NCI-H1105 (cell line): ENCODE data around the gene NEURL1.
"Not testable (repeated sequence)": the region's sequence is repeated elsewhere in the genome, so short reads cannot be mapped to it uniquely, and the experiment has no call there.

Experiments used
- DNase-seq: peaks from one replicate; lab custom pipeline; 2025; lab: John Stamatoyannopoulos, UW

The NEURL1 gene

DNA sequence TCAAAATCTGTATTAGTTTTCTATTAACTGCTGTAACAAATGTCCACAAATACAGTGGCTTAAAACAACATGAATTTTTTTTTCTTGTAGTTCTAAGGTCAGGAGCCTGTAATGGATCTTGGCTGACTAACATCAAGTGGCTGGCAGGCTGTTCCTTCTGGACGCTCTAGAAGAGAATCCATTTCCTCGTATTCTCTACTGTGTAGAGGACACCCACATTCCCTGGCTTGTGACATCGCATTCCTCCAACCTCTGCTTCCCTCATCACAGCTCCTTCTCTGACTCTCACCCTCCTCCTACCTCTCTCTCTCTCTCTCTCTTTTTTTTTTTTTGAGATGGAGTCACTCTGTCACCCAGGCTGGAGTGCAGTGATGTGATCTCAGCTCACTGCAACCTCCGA lies 30.0 kb upstream of the NEURL1 start:
- no peak for DNase-seq

DNA sequence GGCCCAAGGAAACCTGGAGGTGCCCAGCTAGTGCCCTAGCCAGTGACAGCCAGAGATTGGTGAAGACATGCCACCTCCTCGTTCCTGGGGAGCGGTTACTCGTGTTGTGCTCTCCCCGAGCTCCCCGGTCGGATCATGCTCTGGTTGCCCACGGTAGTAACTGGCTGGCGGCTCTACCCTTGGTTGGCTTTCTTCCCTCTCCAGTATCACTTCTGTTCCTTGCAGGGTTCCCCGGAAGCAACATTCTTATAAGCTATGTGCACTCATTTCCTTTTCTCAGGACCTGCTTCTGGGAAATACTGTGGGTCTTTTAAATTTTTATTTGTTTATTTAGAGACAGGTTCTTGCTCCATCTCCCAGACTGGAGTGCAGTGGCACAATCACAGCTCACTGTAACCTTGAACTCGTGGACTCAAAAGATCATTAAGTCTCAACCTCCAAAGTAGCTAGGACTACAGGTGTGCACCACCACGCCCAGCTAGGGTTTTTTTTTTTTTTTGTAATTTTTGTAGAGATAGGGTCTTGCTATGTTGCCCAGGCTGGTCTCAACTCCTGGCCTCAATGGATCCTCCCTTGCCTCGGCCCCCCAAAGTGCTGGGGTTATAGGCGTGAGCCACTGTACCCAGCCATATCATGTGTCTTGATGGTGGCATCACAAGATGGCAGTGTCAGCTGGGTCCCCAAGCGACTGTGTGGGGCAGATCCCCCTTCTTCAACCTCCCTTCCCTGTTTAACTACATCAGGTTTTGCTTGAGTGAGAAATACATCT lies 27.9 kb upstream of the NEURL1 start:
- no peak for DNase-seq

DNA sequence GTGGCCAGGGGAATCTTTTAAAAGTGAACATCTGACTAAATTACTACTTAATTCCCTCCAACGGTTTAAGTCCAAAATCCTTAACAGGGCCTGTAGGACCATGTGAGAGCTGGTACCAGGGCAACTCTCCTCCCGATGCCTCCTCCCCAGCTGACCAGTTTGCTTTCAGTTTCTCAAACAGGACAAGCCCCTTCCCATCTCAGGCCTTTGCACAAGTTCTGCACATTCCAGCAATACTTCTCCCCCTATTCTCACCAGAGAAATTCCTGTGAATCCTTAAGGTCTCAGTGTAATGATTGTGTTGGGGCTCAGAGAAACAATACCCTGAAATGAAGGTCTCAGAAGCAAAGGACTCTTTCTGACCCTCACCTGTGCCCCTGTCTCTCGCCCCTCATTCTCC lies 26.8 kb upstream of the NEURL1 start:
- DNase-seq: no peak

DNA sequence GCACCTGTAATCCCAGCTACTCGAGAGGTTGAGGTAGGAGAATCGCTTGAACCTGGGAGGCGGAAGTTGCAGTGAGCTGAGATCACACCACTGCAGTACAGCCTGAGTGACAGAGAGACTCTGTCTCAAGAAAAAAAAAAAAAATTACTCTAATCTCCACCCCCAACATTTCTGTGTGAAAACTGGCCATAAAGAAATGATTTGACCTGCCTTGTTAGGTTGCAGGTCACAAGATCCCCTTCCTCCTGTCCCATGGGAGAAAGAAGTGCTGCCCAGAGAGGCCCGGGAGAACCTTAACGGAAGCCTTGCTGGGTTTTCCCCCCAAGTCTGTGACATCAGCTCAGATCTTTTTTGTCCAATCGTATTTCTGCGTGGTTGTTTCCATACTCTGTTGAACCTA lies 26.1 kb upstream of the NEURL1 start:
- DNase-seq: no peak

DNA sequence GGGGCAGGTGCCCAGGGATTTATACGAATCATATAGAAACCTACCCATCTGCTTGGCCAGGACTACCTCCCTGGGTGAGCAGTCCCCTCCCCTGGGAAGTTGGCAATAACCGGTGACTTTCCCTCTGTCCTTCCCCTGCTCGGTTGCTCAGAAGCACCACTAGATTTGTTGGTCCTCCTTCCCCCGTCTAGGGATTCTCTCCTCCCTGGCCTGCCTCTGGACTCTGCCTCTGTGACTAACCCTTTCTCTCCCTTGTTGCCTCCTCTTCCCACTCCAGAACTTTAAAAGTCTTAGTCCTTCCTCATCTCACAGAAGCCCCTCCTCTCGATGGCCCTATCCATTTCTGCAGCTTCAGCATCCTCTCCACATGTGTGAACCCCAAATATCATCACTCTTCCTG lies 24.3 kb upstream of the NEURL1 start:
- no peak for DNase-seq

DNA sequence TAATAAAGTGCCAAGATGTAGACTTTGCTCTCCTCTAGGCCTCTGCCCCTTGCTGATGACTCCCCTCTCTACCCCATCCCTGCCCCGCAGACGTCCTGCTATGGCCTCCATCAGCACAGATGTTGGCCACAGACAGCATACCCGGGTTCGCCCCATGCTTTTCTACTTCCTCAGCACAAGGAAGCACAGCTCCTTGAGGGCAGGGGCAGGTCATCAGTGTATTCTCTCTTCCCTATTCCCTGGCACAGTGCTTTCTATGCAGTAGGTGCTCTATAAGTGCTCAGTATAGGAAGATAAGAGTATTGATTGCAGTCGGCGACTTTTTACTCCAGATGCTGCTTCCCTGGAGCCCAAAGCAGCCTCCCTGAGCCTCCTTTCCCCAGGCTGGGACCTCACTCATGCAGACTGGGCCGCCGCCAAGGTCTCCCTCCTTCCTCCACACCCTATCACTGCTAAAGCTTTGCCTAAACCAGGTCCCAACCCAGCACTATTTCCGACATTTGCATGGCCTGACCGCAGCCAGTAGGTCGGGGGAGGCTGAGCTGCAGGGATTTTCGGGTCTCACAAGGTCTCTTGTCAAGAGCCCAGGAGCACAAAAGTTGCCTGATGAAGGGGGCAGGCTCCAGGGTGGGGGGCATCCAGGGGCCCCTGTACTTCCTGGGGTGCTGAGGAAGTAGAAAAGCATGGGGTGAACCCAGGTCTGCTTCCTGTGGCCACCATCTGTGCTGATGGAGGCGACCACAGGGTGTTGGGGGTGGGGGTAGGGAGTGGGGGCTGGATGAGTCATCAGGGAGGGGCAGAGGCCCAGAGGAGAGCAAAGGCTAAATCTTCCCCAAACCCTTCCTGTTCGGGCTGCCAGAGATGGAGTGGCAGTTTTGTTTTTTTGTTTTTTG lies 22.5 kb upstream of the NEURL1 start:
- DNase-seq: no peak

DNA sequence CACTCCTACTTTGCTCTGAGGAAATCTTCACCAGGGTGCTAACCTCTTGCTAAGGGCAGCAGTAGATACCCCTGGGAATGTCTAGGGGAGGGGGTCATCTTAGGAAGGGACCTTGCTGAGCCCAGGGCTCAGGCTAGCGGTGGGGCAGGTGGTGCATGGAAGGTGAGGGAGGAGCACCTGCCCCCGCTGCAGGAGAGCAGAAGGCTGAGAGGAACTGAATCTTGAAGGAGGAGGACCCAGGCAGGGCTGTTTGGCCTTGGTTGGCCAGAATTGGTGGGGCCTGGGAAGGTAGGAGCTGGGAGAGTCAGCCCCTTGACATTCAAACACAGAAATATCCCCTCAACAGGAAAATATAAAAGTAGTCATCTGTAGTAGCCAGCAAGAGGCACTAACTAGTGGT lies 21.5 kb upstream of the NEURL1 start:
- DNase-seq: no peak

DNA sequence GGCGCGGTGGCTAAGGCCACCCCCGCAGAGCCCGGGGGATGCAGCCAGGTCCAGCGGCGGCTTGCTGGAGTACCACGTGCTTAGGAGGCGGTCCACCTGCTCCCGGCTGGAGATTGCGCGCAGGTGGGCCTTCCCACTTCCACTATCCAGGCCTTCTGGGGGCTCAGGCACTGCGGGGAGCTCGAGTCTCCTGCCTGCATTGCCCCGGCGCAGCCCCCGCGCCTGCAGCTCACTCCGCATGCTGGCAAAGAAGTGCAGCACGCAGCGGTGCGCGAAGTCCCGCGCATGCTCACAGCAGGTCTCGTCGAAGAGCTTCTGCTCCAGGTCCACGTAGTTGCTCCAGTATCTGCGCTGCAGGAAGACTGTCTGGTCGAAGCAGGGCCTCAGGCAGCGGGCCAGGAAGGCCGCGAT lies 20.2 kb upstream of the NEURL1 start:
- DNase-seq: no peak

DNA sequence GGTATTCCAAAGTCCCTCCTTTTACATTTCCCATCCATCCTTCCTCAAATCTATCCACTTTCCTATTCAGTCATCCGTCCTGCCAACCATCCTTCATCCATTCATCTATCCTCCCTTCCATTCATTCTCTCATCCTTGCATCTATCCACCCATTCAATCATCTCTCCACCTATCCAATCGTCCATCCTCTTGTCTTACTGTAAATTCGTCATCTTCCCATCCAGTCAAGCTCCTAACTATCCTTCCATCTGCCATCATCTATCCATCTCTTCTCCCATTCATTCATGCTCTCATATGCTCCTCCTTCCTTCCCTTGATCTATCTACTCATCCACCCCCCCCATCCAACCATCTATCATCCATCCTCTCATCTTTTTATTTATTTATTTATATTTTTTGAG lies 19.4 kb upstream of the NEURL1 start:
- DNase-seq: no peak

DNA sequence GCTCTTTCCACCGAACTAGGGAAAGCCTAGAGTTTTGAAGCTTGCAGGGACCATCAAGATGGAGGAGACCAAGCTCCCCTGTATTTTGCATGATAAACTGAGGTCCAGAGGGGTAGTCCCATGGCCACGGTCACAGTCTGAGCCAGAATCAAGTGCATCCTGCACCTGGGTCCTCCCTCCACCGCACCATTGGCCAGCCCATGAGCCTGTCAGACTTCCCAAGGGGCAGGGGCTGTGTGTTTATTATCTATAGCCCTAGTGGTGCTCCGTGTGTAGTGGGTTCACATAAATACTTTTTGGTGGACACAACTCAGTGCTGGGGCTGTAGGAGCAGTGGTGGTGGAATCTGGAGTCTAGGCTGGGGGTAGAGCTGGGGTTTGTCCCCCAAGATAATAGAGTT lies 18.1 kb upstream of the NEURL1 start:
- DNase-seq: no peak

DNA sequence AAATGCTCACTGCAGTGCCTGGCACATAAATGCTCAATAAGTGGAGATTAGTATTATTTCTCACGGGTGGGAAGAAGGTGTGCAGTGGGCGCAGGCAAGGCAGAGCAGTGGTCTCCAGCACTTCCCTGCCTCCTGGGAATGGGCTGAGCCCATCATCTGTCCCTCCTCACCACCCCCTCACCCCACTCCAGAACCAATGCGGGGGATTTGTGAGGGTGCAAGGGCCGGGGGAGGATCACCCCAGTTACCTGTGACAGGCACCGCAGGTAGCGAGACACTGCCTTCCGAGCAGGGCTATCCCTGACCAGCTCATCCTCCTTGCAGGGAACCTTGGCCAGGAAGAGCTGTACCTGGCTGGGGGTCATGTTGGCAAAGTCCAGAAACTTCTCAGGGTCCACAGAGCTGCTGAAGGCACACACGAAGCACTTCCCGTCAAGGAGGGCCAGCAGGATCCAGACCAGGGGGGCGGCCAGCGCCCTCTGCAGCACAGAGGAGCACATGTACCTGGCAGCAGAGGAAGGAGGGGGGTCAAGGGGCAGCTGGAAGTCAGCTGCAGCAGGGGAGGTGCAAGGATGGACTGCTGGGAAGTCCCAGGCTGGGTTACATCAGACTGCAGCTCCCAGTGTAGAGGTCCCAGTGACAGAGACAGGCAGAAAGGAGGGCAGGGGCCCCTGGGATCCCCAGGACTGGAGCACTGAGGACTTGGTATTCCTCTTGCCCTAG lies 17.3 kb upstream of the NEURL1 start:
- DNase-seq: no peak

DNA sequence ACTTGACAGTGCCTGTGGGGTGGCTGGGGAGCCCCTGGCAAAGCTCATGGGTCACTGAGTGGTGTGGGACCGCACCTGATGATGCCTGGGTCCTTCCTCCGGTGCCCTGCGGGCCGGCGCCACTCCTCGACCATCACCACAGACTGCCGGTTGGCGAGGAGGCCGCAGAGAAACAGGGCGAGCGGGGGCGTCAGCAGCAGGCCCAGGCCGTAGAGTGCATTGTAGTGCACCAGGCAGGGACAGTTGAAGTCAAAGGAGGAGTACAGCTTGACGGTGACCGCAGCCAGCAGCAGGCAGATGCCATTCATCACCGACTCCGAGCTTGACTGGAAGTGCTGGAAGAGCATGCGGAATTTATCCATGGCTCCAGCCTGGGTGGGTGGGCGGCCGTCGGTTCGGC lies 14.8 kb upstream of the NEURL1 start:
- DNase-seq: no peak

DNA sequence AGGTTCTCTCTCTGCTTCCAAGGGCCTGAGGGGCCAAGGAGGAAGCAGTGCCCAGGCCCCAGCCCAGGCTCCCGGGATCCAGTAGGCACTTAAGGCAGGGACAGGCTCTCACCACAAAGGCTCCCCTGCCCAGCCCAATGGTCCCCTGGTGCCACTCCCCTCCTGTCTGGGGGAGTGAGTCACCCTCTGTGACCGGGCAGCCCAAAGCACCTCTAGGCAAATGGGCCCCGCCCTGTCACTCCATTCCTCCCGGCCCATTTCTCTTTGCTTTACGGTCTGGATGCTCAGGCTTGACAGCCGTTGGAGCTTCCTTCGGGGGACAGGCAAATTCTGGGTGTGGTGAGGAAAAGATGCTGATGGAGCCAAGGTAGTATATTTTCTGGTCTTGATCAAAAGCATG lies 14.4 kb upstream of the NEURL1 start, which contains the start of gene CALHM3:
TSS of gene CALHM3 (minus strand) at position 106 of the 400 bp plus-strand sequence. CDS start 208 bp downstream, outside the sequence.
- no peak for DNase-seq

DNA sequence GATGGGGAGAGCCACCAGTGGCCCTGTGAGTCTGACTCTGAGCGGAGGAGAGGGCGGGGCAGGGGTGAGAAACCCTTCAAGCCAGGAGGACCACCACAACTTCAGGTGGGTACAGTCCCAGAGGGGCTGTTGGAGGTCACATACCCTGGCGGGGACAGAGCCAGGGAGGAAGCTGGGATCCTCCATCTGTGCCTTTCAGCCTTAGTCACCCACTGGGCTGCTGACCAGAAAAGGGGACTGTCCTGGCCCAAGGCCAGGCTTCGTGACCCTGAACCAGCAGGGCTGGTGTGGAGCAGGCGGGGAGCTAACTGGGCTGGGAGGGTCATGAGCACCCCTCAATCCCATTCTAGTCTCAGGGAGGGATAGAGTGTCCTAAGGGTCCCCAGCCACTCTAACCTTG lies 13.0 kb upstream of the NEURL1 start:
- DNase-seq: no peak

DNA sequence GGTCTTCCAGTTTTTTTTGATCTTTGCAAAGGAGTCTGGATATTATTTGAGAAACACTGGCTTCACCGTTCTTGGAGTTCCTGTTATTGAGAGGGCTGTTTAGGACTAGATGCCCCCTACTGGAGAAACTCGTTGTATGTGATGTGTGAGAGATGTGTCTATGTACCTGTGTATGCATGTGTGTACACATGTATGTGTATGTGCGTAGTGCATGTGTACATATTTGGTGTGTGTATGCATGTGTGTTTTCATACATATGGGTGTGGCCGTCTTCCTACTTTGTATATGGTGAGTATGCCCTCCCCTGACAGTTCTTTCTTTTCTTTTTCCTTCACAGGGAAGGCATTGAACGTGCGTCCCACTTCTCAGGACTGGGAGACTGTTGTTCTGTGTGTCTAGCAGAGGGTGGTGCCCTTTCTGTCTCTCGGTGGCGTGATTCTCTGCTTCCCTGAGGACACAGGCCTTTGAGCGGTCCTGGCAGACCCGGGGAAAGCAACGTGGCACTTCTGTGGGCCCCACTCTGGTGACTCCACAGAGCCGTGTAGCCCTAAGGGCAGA lies 11.5 kb upstream of the NEURL1 start:
- DNase-seq: no peak

DNA sequence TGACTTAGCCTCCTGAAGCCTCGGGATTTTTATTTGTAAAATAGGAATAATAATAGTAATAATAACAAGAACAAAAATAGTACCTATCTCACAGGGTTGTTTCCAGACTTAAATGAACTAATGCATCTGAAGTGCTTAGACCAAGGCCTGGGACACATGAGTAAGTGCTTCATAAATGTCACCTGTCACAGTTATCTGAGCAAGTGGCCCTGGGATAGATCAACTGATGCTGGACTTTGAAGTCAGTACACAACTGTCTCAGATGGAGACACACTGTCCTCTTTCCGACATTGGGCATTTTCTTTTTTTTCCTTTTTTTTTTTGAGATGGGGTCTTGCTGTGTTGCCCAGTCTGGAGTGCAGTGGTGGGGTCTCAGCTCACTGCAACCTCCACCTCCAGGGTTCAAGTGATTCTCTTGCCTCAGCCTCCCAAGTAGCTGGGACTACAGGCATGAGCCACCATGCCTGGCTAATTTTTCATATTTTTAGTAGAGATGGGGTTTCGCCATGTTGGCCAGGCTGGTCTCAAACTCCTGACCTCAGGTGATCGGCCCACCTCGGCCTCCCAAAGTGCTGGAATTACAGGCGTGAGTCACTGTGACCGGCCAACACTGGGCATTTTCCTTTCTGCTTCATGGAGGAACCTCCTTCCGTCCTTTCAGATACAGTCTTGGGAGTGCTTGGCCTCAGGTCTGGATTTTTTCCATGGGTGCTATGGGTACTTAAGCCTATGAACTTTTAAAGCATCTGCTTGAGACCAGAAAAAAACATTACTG lies 6.7 kb upstream of the NEURL1 start:
- not testable (repeated sequence) for DNase-seq

DNA sequence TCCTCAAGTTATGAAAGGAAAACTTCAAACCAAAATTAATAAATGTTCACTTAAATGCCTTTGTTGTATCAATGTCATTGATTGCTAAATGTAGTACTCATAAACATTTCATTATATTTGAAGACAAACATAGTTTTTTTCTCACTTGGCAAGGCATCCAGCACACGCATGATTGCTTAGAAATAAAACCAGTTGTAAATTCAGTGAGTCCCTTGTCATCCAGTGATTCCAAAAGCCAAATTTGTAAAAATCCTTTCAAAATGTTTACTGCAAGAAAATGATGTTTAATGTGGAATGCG lies 6.1 kb upstream of the NEURL1 start:
- DNase-seq: no peak

DNA sequence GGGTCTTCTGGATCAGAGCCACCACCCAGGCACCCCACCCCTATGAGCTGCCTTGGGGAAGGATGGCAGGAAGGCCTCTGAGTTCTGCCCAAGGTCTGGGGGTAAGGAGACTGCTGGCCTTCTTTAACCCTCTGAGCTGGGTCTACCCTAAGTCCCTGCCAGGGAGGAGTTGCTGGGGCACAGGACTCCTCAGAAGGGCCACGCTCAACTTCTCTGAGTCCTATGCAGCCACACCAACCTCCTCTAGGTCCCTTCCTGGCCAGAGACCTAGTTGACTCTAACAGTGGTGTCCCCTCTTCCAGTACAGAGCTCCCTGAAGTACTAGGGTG lies 2.6 kb upstream of the NEURL1 start:
- DNase-seq: no peak

DNA sequence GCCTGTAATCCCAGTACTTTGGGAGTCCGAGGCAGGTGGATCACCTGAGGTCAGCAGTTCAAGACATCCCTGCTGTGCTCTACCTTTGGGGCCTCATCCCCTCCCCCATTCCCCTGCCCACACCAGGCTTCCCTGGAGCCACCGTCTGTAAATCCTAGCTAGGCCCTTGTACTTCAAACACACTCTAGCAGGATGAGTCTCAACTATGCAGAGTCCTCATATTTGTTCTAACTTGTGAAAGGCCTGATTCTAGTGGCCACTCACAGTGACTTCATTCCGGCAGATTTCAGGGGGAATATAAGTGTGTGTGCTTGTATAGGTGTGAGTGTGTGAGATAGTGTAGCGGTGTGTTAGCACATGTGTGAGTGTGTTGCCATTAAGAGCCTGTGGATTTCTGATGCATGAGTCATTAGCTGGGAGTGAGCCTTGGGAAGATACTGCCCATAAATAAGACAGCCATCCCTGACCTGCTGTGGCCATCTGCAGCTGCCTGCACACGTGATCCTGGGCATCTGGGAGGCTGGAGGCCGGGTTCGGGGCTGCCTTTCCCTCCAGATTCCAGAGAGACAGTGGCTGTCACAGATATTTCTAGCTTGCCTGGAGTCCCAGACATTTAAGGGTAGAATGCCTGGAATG lies 1.7 kb upstream of the NEURL1 start:
- DNase-seq: no peak

DNA sequence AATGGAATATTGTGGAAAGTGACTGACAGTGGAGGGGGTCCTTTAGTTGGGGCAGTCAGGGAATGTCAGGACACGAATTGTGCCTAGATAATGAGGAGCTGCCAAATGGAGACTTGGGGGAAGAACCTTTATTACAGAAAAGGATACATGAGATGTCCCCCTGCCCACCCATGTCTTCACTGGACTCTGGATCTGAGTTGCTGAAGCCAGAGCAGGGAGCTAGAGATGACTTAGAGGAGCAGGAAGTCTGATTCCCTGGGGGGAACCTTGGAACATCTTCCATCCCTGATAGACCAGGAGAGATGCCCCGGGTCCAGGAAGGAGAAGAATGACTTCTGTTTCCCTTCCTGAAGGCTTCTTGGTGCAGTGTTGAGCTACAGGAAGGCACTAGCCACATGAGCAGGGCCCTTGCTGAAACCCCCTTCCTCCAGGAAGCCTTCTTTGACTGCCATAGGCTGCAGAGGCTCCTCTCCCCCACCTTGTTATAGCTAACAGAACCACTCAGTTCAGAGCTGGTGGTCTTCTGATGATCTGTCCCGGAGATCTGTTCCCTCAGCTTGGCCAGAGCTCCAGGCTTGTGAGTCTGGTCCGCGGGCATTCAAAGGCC lies 747 bp upstream of the NEURL1 start:
- no peak for DNase-seq
